MCF 10A (cell line): ENCODE results near the gene NMS. TPM values are rescaled to one million over a fixed set of nuclear protein-coding genes. Genes with fewer than 3 reads are reported as not detected.
"Not testable (repeated sequence)": the region's sequence is repeated elsewhere in the genome, so short reads cannot be mapped to it uniquely, and the experiment has no call there.

Experiments
- BruUV-seq: library from RNA; stranded (reverse); fragments of 400-500 nt; replicated peaks from 2 replicates; lab custom pipeline; 2021; lab: Mats Ljungman, UMichigan
- CTCF ChIA-PET: fragments of 300-600 bp; sonication (Branson Sonifier 250); formaldehyde crosslinking; extraction: SDS; loops from one replicate; lab custom pipeline; 2021; ENCODE audit warnings: antibody characterized with exemption, inconsistent platforms; lab: Yijun Ruan, JAX
- POLR2A ChIA-PET: fragments of 300-600, 350-650 bp; sonication (Branson Sonifier 250); formaldehyde crosslinking; extraction: SDS; loops from one replicate; lab custom pipeline; 2020; ENCODE audit warnings: antibody characterized with exemption, inconsistent platforms; lab: Yijun Ruan, JAX
- DNase-seq: peaks from one replicate; pipeline ENCODE4 v3.0.0-alpha.2; 2018; ENCODE audit not compliant: unreplicated experiment
- H3K27ac Mint-ChIP-seq: one replicate; pipeline ENCODE4 v1.8.0; 2022; ENCODE audit warnings: mild to moderate bottlenecking, low read depth, mixed read lengths; ENCODE audit not compliant: unreplicated experiment
- H3K27me3 Mint-ChIP-seq: one replicate; pipeline ENCODE4 v1.8.0; 2022; ENCODE audit warnings: mixed read lengths; ENCODE audit not compliant: insufficient read depth, unreplicated experiment
- H3K36me3 Mint-ChIP-seq: one replicate; pipeline ENCODE4 v1.8.0; 2022; ENCODE audit warnings: mild to moderate bottlenecking, moderate library complexity, mixed read lengths; ENCODE audit not compliant: insufficient read depth, unreplicated experiment
- H3K4me1 Mint-ChIP-seq: one replicate; pipeline ENCODE4 v1.8.0; 2022; ENCODE audit warnings: mixed read lengths; ENCODE audit not compliant: insufficient read depth, unreplicated experiment
- H3K4me3 Mint-ChIP-seq: one replicate; pipeline ENCODE4 v1.8.0; 2022; ENCODE audit warnings: mild to moderate bottlenecking, moderate library complexity, mixed read lengths; ENCODE audit not compliant: unreplicated experiment
- H3K9me3 Mint-ChIP-seq: one replicate; pipeline ENCODE4 v1.8.0; 2022; ENCODE audit warnings: mixed read lengths; ENCODE audit not compliant: unreplicated experiment
- intact Hi-C: fragments of 100-400 bp; cut with micrococcal nuclease; formaldehyde crosslinking; loops from 2 replicates; pipeline ENCODE4 v1.14.1; 2022
- total RNA-seq: library from RNA; stranded (reverse); gene quantifications from 2 replicates; pipeline ENCODE4 v1.2.3, GENCODE V29; 2022
- TF ChIP-seq, protein P1 (sequence below): fragments of 200-600 bp; IDR thresholded peaks from one replicate; pipeline ENCODE4 v1.8.0; 2022; ENCODE audit warnings: antibody characterized with exemption, mild to moderate bottlenecking; ENCODE audit not compliant: unreplicated experiment

Gene NMS
- total RNA-seq, 1 experiment from 2014 or later = not detected

- Mint-ChIP-seq H3K4me1 (no peaks in the 10 kb centered on the region), H3K9me3 (no peaks in the 10 kb centered on the region)
- CTCF ChIA-PET = interaction anchor here (0.6 to 0.7 kb wide), 2 partner anchors 162 to 190 kb away, joined by 3 to 4 read pairs; no protein-coding TSS in a partner anchor
Measured at GRCh38 chr2:100451092-100451491, 19.2 kb upstream of the NMS start.

GRCh38 chr2:100451734-100452133, 18.5 kb upstream of the NMS start:
- POLR2A ChIA-PET = no interaction called here
- no peaks in the 10 kb centered on the region for H3K4me1 Mint-ChIP-seq
- DNase-seq = no peak
- no peaks in the 10 kb centered on the region for H3K9me3 Mint-ChIP-seq
- intact Hi-C loops = no loop called here
- TF ChIP-seq, protein P1, sequence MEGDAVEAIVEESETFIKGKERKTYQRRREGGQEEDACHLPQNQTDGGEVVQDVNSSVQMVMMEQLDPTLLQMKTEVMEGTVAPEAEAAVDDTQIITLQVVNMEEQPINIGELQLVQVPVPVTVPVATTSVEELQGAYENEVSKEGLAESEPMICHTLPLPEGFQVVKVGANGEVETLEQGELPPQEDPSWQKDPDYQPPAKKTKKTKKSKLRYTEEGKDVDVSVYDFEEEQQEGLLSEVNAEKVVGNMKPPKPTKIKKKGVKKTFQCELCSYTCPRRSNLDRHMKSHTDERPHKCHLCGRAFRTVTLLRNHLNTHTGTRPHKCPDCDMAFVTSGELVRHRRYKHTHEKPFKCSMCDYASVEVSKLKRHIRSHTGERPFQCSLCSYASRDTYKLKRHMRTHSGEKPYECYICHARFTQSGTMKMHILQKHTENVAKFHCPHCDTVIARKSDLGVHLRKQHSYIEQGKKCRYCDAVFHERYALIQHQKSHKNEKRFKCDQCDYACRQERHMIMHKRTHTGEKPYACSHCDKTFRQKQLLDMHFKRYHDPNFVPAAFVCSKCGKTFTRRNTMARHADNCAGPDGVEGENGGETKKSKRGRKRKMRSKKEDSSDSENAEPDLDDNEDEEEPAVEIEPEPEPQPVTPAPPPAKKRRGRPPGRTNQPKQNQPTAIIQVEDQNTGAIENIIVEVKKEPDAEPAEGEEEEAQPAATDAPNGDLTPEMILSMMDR = no peak
- no peaks in the 10 kb centered on the region for H3K36me3 Mint-ChIP-seq
- no peak overlapping the region for H3K4me3 Mint-ChIP-seq
- no peaks in the 10 kb centered on the region for H3K27me3 Mint-ChIP-seq
- CTCF ChIA-PET = no interaction called here
- BruUV-seq = no TSS peak
- H3K27ac Mint-ChIP-seq = no peak overlapping the region

More at GRCh38 chr2:100451092-100451491, 19.2 kb upstream of the NMS start:
- BruUV-seq = no TSS peak
- Mint-ChIP-seq H3K36me3 (no peaks in the 10 kb centered on the region), H3K4me3 (no peak overlapping the region), H3K27ac (no peak overlapping the region), H3K27me3 (no peaks in the 10 kb centered on the region)
- POLR2A ChIA-PET = no interaction called here
- TF ChIP-seq, protein P1 = no peak
- intact Hi-C loops = no loop called here
- no peak for DNase-seq

- Mint-ChIP-seq H3K36me3 (no peaks in the 10 kb centered on the region), H3K27me3 (no peaks in the 10 kb centered on the region), H3K4me3 (no peak overlapping the region), H3K27ac (no peak overlapping the region), H3K9me3 (no peaks in the 10 kb centered on the region), H3K4me1 (no peaks in the 10 kb centered on the region)
- POLR2A ChIA-PET = no interaction called here
- DNase-seq = no peak
- no TSS peak for BruUV-seq
- TF ChIP-seq, protein P1 = no peak
- CTCF ChIA-PET = interaction anchor here (0.7 kb wide), 1 partner anchor 659 kb away, joined by 3 read pairs; no protein-coding TSS in a partner anchor
- intact Hi-C loops = no loop called here
Measured at GRCh38 chr2:100453853-100454252, 16.4 kb upstream of the NMS start.

- H3K27ac Mint-ChIP-seq, H3K4me3 Mint-ChIP-seq, H3K4me1 Mint-ChIP-seq, POLR2A ChIA-PET, BruUV-seq, intact Hi-C loops, H3K36me3 Mint-ChIP-seq, CTCF ChIA-PET: not testable (repeated sequence)
- DNase-seq = peak; percentile 12
- Mint-ChIP-seq H3K9me3 (peaks cover 13% of the 10 kb centered on the region), H3K27me3 (peaks cover 16% of the 10 kb centered on the region)
Measured at GRCh38 chr2:100456357-100456756, 13.9 kb upstream of the NMS start.
